Activated T-cell treated with anti-CD3 and anti-CD28 coated beads for 4 hours (primary cell): ENCODE measurements around the gene GALNT15.

ENCODE experiments used
- DNase-seq: peaks from one replicate; pipeline ENCODE4 v3.0.0-alpha.2; 2020

The GALNT15 gene

DNA sequence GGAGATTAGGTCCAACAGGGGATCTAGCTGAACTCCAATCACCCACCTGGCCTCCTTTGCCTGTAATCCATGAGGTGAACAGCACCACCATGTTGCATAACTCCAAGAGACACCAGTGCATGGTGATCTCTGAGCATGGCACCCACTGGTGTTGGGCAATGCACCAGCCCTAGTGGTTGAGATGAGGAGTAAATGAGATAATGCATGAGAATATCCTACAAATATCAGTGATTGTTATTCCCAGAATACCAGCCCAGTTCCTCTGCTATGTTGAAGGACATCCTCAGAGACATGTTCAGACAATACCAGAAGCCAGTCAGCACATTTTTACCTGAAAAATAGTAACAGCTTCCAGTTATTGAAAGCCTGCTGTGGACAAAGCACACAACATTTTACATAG is 14.7 kb downstream of the GALNT15 start:
- DNase-seq: no peak

DNA sequence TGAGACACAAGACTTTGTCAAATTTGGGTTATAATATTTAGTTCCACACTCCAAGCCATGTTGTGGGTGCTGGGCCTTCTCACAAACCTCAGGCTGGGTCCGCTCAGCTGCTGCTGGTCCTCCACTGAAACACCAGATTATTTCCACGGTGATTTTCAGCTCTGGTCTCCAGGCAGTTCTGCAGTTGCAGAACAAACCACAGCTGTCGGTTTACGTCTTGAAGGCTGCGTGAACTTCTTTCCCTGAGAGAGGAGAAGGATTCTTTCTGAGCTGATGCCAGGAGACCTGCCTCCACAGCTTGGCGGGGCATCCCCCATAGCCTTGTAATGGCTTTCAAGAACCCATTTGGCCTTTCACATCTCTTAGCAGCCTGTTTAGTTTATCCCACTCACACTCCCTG is 16.2 kb downstream of the GALNT15 start:
- DNase-seq: no peak

DNA sequence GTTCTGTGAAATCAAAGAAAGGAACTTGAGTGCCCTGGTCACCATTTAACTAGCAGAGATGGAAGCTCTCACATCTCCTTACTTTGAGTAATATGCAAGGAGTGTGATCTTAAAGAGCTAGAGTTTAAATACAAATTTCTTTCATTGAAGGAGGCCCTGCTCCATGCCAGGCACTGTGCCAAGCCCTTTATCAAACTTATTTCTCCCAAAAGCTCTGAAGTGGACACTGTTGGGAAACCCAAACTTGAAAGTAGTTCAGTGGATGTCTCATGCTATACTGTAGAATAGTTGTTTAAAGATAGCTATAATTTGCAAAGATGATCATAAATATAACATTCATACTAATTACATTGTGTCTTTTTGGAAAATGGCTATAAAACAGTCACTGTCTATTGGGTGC is 17.1 kb downstream of the GALNT15 start:
- no peak for DNase-seq

DNA sequence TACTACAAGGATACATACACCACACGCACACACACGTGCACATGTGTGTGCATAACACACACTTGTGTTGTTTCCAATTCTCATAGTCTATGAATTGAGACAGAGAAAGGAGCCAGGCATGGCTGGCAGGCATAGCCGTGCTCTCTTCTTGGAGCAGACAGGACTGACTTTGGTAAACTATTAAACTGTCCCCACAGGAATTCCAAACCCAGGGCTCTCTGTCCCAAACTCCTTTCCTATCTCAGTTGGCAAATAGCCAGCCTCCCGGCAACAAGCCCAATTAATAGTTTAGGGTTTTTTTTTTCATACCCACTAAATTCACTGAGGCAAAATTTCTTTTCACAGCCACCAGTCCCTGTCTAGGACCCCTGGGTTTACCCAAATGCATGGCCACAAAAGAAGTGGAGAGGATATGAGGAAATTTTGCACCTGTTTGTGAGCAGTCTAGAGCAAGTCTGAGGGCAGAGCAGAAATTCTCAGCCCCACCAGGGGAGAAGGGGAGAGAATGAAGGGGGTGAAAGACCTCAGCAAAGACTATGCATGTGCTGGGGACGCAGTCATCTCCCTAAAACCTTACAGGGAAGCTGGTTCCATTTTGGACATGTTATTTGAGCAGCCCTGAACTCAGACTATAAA is 17.8 kb downstream of the GALNT15 start:
- DNase-seq: no peak

DNA sequence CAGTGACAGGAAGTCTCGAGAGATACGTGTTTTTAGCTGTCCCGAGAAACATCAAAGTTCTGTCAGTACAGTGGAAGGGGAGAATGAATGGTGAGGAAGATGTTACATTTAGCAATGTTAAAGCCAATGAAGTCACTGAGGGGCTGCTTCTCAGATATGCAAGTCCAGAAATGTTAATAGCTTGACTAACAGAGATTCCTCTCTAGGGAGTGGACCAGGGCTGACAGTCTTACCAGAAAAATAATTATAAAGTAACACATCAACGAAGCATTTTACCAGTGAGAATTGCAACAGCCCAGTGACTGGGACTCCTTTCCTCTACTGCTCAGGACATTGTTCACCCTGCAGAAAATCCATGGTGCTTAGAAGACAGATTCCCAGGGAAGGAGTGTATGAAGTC is 23.9 kb downstream of the GALNT15 start:
- no peak for DNase-seq

DNA sequence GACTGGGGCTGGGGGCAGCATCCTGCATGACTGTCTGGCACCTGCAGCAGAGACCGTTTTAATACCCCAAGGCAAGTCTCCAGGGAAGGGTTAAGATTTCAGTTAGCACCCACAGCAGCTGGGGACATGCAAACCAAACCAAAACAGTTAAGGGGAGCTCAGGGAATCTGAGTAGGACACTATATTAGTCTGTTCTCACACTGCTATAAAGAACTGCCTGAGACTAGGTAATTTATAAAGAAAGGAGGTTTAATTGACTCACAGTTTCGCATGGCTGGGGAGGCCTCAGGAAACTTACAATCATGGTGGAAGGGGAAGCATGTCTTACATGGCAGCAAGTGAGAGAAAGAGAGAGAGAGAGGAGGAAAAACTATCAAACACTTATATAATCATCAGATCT is 25.3 kb downstream of the GALNT15 start:
- no peak for DNase-seq

DNA sequence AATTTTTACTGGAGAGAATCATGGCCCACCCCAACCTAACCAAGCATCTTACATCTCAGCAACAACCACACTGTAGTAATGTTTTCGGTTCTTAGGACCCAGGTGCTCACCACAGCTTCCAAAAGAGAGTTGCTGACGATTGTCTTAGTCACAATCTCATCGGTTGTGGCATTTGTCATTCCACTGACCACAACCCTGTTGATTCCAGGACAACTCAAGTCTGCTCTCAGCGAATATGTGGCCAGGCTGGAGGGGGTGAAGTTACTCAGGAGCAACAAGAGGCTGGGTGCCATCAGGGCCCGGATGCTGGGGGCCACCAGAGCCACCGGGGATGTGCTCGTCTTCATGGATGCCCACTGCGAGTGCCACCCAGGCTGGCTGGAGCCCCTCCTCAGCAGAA is 25.9 kb downstream of the GALNT15 start:
- no peak for DNase-seq

DNA sequence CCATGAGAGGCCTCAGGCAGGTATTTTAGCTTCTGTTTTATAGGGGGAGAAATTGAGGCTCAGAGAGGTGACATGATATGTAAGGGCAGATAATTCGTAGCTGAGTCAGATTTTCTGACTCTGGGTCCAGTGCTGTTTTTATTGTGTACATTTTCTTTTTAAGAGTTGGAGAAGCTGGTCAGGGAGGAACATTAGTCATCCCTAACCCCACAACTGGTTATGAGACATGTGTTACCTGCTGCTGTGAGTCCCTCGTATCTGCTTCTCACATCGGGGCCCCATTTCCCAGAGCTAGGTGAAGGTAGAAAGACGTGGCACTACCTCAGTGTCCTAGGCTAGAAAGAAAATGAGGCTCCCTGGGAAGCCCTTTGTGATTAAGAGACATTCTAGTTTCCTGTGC is 28.6 kb downstream of the GALNT15 start:
- no peak for DNase-seq

DNA sequence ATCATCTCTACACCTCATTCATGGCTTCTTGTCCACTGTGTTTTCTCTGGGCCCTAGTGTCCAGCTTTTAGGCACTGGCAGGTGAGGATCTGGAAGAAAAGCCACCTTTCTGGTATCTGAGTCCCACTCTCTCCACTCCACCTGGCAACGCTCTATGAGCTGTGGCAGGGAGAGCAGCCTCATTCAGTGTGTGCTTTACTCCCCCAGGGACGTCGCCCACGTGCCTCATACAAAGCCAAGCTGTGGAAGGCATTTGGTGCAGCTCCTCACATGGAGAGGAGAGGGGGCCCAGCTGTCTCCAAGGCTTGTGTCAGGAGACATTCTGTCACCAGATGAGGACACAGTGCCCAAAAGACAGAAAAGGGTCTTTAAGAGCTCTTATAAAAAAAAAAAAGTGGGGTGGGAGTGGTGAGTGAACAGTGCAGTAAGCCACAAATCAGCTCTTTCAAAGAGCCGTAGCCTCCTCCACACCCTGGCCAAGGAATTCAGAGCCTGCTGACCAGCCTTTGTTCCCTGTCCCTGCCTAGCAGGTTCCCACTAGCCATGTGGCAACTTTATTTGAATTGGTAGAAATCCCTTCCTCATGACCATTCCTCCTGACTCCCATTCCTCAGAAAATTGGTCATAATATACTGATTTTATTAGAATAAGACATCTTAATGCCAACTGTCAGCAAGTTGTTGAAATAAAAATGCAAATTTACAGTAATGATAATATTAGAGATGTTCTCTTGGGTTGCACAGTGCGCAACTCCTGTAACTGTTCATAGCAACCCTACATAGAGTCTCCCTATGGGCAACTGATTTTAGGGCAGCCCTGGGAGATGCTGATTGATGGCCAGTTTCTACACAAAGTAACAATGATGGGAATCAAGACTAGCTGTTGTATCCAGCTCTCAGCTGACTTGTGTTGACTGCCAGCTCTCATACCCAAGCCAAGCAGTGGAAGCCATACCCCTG is 29.5 kb downstream of the GALNT15 start:
- no peak for DNase-seq

DNA sequence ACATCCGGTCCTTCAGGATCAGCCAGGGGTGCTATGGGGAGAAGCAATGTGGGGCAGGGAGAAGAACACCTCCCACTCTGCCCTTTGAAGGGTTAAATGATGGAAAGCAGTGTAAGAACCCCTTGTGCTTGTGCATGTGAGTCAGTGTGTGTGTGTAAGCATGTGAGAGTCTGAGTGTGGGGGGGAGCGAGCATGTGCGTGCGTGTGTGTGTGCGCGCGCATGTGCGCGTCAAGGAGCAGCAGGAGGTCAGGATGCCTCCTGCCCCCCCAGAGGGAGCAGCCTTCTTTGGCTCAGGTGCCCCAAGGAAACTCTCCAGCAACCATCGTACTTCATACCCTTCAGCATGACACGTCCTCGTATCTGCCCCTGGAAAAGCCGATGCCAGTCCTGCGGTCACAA is 30.3 kb downstream of the GALNT15 start:
- DNase-seq: no peak

DNA sequence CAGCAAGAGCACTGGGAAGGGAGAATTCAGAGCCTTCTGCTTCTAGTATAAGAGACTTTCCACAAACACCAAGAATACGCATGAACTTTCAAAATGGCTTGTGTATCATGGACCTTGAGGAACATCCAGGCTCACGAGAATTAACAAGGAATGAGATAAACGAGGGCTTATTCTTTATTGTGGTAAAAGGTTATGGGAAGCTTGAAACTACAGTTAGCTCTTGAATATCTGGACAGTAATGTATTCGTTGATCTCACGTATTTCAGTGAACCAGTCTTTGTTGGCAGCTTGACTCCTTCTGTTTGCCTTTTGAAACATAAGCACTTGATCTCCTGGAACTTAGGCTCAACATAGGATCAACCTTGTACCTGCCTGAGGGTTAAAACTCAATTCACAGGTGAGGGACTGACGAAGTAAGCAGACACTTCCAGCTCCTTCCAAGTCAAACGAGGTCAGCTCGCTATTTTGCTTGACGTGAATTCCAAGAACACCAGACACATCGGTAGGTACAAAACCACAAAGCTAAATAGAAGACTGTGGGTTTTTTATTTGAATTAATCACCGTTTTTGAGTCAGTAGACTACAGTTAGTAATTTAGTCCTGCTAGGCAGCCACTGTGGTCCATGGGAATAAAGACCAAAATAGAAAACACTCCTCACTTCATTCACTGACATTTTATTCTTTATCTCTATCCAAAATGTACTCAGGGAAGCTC is 30.8 kb downstream of the GALNT15 start:
- no peak for DNase-seq

DNA sequence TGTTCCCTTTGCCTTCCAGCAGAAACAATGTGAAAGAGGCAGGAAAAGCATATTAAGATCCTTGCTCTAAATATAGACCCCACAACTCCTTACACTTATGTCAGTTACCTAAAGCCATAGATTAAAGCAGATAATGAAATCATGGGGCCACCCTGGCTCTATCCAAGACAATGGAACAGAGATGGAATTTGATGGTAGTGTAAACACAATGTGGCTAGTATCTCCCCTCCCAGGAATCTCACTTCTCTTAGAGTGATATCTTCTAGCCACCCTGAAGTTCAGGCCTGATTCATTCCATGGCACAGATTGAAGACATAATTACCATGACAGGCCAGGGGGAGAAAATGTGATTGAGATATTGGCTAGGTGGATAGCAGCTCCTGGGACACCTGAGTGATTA is 32.6 kb downstream of the GALNT15 start:
- no peak for DNase-seq

DNA sequence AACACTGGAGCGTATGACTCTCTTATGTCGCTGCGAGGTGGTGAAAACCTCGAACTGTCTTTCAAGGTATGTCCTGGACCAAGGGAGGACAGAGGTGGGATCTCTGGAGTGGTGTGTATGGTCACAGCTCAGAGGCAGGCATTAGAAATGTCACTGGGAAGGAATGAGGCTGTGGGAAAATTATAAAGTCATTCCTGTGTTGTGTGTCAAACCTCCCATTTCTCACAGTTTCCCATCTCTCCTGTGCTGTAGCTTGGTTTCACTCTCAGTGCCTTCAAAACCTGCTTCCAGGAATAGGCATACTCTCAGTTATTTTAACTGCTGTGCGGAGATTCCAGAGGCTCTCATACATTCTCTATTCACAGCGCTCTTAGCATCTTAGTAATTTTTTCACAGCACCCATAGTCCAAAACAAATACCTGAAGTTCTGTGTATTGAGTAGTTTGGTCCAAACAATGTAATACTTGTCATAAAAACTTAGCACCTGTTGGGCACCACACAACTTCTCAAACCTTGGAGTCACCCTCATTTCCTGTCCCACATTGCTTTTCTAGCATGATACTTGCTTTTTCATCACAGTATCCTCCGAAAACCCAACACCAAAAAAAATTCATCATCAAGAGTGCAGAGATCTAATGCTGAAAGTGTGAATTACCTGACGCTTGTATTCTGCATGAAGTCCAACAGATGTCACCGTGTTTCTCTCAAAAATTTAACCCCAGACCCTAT is 36.9 kb downstream of the GALNT15 start:
- DNase-seq: no peak

DNA sequence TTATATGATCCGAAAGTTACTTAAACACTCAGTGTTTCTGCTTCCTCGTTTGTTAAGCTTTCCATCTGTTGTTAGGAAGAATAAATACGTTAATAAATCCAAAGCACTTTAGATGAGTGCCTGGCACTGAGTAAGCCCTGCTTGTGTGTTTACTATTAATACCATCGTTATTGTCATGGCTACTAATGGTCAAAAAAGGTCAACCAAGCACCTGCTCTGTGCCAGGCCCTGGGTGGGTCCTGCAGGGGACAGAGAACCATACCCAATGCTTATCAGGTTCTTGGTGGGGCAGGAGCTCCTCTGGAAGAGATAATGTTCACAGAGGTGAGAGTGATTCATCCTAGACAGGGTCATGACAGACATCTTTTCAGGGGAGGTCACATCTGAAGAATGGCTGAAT is 39.9 kb downstream of the GALNT15 start:
- no peak for DNase-seq

DNA sequence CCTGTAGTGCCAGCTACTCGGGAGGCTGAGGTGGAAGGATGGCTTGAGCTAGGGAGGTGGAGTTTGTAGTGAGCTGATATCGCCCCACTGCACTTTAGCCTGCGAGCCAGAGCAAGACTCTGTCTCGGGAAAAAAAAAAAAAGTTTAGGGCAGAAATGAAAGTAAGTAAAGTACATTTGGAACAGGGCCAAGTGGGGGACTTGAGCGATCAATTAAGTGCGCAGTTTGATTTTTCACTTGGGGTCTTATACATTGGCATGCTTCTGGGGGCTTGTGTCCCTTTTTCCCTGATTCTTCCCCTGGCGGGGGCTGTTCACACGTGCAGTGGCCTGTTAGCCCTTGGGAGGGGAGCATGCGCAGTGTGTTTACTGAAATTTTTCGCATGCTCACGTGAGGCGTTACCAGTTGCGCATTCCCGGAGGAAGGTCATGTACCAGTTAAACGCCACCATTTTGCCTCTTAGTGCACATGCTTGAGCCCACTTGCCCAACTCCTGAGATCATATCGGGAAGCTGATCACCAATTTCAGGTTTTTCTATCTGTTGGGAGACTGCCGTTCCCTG is 42.0 kb downstream of the GALNT15 start:
- DNase-seq: no peak

DNA sequence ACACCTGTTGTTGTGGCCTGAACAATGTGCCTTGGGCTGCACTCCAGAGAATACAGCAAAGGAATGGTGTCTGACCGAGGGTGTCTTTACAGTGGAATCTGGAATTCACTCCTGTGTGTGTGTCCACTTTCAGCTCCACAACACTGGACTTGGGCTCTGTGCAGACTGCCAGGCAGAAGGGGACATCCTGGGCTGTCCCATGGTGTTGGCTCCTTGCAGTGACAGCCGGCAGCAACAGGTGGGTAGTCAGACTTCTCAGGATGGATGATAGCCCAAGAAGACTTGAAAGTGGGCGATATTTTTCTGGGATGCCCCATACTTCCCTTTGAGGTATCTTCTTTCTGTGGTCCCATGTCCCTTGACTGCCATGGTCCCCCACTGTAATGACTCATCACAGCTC is 45.3 kb downstream of the GALNT15 start:
- DNase-seq: no peak

DNA sequence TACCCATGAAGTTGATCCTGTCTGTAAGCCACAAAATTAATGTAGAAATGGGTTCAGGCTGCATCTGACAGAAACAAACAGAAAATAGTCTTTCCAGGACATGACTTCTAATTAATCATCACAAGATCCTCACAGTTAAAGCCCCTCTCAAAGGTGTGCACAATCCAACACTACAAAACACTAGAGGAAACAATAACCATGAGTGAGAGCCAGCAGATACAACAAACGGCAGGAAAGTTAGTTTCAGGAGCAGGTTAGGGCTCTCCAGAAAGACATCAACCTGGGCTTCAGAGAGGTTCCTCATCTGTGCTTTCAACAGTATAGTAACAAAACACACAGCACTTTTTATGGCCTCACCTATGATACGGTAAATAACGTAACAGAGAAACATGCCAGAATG is 47.5 kb downstream of the GALNT15 start:
- DNase-seq: no peak

DNA sequence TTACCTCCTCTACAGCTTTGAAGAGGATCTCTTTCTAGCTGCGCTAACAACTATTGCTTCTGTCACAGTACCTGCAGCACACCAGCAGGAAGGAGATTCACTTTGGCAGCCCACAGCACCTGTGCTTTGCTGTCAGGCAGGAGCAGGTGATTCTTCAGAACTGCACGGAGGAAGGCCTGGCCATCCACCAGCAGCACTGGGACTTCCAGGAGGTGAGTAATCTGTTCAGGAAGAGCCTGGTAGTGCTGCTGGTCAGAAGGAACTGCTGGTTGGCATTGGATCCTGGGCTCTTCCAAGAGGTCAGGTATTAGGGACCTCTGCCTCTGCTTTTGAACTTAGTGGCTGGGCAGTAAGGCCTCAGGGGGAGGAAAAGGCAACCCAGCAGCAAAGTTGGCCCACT is 48.1 kb downstream of the GALNT15 start:
- DNase-seq: no peak

DNA sequence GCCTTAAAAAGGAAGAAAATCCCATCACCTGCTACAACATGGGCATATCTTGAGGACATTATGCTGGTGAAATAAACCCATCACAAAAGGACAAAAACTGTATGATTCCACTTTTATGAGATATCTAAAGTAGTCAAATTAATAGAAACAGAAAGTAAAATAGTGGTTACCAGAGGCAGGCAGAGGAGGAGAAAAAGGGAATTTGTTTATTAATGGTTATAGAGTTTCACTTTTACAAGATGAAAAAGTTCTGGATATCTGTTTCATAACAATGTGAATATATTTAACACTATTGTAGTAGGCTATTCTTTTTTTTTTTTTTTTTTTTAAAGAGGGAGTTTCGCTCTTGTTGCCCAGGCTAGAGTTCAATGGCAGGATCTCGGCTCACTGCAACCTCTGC is 49.8 kb downstream of the GALNT15 start:
- DNase-seq: no peak

DNA sequence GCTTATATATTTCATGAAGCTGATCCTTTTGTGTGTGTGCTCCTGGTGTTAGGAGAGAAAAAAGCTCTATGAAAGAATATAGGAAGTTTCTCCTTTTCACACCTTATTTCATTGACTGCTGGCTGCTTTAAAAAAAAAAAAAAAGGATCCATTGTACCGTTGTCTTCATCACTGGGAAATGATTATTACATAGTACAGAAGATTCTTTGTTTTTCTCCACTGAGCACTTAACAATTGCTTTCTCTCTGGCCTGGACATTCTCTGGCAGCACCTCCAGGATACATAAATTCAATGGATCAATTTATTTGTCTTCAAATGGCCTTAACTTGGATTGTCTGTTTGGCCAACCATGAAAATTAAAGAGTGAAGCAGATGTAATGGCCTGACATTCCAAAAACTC is 53.1 kb downstream of the GALNT15 start:
- no peak for DNase-seq

DNA sequence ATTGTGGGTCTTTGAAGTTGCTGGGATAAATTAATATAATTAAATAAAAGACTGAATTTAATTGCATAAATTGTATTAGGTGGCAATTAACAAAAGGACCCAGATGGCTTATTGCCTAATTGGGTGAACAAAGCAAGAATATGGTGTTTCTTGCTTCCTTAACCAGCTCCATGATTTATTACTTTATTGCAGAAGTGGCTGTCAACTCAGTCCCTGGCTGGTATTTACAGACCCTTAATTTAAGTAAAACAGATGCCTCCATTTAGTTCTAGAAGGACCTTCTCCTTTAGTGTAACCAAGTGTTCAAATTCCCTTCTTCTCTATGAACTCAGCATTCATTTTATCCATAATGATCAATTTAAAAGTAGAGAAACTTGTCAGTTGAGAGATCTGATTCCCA is 55.2 kb downstream of the GALNT15 start:
- DNase-seq: no peak

DNA sequence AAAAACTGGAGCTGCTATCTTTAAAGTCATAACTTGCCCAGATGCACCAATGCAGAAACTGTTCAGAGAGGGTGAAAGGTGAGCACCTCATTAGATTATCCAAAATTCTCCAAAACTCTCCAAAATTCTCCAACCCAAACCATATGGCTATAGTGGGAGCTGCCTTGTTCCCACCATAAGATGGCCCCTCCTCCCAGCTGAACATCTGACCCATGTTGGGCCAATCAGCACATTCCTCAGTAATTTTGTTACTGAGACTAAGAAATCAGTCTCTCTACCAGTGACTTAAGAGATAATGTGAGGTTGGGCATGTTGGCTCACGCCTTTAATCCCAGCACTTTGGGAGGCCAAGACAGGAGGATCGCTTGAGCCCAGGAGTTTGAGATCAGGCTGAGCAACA is 57.5 kb downstream of the GALNT15 start:
- no peak for DNase-seq

DNA sequence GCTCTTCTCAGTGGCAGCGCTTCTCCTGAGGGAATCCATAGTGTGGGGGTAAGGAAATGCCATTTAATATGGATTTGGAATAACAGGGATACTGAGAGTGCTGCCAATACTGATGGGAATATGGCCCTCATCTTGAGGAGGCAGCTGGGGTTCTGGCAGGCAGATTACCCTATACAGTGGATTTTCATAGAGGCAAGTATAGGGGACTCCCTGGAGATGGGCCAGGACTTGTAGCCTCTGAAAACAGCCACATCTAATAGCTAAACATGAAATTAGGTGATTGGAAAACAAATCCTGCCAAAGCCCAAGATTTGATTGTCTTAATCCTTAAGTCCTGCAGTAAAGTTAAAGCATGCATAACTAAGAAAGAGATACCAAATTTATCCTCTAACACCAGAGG is 59.3 kb downstream of the GALNT15 start:
- DNase-seq: no peak
